Hematopoietic multipotent progenitor cell (in vitro differentiated cells): Measurements from ENCODE around the gene GABPB2. TPM values are rescaled to one million over a fixed set of nuclear protein-coding genes. Genes with fewer than 3 reads are reported as not detected.

Source experiments
- DNase-seq, 3 donors: peaks; one replicate each; pipeline ENCODE4 v3.0.0-alpha.2; 2011 to 2015; ENCODE audit warnings: low read depth in 2 of 3, low spot score in 2 of 3
- total RNA-seq: library from RNA; depleted of rRNA; stranded (reverse); fragments of >200 nt; gene quantifications from one replicate; pipeline ENCODE4 v1.2.3, GENCODE V29; 2012

The GABPB2 gene
- total RNA-seq, result 5.7 TPM

DNA sequence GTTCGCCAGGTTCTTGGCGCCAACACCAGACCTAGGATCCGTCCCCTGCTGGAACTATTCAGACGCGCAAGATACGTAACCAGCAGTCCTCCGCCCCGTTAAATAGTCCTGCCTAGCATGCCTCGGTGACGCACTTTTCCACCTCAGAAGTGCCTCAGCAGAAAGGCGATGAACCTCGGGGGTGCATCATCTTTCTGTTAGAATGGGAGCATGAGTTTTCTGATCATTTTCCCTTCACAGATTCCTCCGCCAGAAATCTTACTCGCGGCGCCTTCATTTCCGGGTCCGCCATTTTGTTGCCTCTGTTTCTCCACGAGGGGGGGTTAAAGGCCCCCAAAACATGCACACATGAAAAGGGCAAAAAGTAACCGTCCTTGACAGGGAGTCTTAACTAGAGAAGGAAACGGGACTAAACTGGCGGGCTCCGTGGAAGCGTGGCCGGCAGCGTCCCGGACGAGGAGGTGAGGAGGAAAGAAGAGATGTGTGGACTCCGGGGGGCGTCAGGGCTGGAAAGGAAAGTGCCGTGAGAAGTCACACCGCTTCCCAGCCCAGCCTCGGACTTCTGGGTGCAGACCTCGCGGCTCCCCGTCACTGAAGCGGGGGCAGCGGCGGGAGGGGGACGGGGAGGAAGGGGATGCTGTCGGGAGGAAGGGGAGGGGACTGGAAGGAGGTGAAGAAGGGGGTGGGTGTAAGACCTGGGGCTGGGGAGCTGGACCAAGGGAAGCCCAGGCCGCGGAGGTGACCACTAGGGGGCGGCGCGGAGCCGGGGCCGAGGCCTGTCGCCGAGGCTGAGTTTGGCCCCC, at the start of gene GABPB2:
Gene GABPB2 (plus strand): TSS at position 288 of the 803 bp plus-strand sequence. CDS start 17,429 bp downstream, outside the sequence.
- peak; percentile 82 to 93 (median 91) for DNase-seq

DNA sequence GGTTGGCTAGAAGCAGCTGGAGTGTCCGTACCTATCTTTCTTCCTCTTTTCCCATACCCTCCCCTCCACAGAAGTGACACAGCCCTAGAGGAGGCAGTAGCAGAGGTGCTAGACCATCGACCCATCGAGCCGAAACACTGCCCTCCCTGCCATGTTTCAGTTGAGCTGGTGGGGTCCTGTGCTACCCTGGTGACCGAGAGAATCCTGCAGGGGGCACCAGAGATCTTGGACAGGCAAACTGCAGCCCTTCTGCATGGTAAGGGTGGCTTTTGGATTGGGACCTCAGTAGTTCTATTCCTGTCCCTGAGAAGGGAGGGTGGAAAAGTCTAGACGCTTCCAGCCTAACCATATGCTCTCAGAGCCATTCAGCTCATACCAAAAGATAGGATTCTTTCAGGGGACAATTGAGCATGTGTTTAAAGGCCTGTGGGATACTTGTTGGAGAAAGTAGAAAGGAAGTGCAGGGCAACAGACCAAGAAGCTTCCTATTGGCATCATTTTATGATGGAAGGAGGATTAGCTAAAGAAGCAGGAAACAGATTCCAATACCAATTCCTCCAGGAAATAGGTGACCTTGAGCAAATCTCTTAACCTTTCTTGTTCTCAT, 45.9 kb upstream of the GABPB2 start:
- peak in 2 of 3 donors; percentile 86 to 90 for DNase-seq

GRCh38 chr1:151026460-151026859, 44.1 kb upstream of the GABPB2 start:
- DNase-seq, result no peak

DNA sequence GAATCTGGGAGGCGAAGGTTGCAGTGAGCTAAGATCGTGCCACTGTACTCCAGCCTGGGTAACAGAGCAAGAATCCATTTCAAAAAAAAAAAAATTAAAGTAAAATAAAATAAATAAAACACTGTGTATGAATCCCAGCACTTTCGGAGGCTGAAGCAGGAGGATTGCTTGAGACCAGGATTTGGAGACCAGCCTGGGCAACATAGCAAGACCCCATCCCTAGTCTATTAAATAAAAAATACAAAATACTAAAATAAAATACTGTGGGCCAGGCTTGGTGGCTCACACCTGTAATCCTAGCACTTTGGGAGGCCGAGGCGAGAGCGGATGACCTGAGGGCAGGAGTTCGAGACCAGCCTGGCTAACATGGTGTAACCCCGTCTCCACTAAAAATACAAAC, 38.4 kb upstream of the GABPB2 start:
- DNase-seq, result no peak

DNA sequence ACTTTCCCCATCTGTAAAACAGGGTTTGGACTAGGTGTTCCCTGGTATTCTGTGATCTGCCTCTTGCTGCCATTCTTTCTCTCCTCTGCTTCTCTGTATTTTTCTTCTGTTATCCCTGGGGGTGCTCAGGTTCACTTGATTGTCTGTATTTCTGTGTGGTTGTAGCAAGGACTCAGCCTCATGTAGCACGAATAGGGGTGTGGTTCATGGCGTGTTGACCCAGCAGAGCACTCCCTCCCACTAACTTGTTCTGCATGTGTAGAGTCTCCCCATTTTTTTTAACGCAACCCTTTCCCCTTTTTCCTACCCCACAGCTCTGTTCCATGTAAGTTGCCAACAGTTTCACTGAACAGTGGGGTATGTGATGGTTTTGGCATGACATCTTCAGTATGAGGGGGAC, 35.4 kb upstream of the GABPB2 start:
- no peak for DNase-seq

- DNase-seq, result no peak
These were observed 34.2 kb upstream of the GABPB2 start, which contains the start of gene BNIPL for GRCh38 chr1:151036356-151036755. Gene BNIPL, plus strand, starts transcription at chr1:151036586. Its CDS starts 140 bp downstream, at chr1:151036726.

DNA sequence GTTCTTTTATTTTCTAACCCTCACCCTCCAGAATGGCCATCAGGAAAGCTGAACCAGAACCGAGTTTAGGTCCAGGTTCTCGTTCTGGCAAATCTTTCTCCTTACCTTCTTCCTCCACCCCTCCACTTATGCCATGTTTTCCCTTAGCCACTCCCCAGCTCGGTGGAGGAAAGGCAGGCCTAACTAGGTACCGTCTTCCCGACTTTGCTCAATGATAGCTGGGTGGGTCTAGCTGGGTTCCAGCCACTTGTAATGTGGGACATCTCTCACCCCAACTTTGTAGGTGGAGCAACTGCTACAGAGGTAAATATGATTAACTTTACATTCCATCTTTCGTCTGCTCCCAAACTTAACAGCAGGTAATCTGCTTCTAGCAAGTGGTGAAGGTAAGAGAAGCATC, 33.5 kb upstream of the GABPB2 start:
- DNase-seq, result no peak

DNA sequence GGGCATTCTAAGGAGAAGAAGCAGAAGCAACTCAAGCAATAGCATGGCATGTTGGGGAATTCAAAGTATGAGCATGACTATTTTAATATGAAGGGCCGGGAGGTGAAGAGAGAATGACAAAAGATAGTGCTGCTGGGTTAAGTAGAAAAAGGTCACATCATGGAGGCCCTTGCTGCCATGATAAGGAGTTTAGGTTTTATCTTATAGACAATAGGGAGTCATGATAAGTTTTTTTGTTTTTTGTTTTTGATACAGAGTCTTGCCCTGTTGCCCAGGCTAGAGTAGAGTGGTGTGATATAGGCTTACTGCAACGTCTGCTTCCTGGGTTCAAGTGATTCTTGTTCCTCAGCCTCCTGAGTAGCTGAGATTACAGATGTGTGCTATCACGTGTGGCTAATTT, 31.0 kb upstream of the GABPB2 start:
- no peak for DNase-seq

DNA sequence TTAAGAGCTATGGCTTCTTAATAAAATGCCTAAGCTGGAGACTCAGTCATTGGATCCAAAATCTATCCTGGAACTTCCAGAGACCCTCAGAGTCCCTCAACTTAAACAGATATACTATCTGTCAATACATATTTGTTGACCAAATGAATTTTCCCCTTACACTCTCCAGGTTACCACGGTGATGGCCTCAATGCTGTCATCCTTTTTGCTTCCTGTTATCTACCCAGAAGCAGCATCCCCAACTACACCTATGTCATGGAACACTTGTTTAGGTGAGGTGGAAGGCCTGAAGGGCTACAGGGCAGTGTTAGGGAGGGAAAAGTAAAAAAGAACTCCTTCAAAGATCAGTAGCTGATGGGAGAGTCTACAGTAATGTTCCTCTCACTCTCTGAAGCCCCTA, 27.4 kb upstream of the GABPB2 start:
- no peak for DNase-seq

GRCh38 chr1:151047591-151047924, 23.0 kb upstream of the GABPB2 start, which contains the start of gene C1orf56:
Gene C1orf56, plus strand, starts transcription at chr1:151047751. Its CDS starts 97 bp downstream, at chr1:151047848.
- peak in 1 of 3 donors; percentile 53 for DNase-seq

DNA sequence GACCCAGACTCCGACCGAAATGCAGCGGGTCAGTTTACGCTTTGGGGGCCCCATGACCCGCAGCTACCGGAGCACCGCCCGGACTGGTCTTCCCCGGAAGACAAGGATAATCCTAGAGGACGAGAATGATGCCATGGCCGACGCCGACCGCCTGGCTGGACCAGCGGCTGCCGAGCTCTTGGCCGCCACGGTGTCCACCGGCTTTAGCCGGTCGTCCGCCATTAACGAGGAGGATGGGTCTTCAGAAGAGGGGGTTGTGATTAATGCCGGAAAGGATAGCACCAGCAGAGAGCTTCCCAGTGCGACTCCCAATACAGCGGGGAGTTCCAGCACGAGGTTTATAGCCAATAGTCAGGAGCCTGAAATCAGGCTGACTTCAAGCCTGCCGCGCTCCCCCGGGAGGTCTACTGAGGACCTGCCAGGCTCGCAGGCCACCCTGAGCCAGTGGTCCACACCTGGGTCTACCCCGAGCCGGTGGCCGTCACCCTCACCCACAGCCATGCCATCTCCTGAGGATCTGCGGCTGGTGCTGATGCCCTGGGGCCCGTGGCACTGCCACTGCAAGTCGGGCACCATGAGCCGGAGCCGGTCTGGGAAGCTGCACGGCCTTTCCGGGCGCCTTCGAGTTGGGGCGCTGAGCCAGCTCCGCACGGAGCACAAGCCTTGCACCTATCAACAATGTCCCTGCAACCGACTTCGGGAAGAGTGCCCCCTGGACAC, 22.5 kb upstream of the GABPB2 start:
- peak in 2 of 3 donors; percentile 70 to 81 for DNase-seq

DNA sequence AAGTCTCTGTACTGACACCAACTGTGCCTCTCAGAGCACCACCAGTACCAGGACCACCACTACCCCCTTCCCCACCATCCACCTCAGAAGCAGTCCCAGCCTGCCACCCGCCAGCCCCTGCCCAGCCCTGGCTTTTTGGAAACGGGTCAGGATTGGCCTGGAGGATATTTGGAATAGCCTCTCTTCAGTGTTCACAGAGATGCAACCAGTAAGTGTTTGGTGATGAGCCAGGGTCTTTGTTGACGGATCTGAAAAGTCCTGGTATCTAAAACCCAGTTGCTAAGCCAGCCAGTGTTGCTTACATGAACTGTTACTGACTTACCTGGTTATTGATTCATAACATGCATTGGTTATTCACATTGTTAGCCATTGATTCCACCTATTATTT, 21.9 kb upstream of the GABPB2 start:
- no peak for DNase-seq

DNA sequence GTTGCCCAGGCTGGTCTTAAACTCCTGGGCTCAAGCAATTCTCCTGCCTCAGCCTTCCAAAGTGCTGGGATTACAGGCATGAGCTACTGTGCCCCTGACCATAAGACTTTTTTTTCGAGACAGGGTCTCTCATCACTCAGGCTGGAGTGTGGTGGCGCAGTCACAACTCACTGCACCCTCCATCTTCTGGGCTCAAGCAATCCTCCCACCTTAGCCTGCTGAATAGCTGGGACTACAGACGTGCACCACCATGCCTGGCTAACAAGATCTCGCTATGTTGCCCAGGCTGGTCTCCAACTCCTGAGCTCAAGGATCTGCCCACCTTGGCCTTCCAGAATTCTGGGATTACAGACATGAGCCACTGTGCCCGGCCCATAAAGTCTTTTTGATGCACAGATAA, 21.1 kb upstream of the GABPB2 start:
- DNase-seq, result no peak

GRCh38 chr1:151050051-151050688, 20.4 kb upstream of the GABPB2 start:
- DNase-seq, result no peak

DNA sequence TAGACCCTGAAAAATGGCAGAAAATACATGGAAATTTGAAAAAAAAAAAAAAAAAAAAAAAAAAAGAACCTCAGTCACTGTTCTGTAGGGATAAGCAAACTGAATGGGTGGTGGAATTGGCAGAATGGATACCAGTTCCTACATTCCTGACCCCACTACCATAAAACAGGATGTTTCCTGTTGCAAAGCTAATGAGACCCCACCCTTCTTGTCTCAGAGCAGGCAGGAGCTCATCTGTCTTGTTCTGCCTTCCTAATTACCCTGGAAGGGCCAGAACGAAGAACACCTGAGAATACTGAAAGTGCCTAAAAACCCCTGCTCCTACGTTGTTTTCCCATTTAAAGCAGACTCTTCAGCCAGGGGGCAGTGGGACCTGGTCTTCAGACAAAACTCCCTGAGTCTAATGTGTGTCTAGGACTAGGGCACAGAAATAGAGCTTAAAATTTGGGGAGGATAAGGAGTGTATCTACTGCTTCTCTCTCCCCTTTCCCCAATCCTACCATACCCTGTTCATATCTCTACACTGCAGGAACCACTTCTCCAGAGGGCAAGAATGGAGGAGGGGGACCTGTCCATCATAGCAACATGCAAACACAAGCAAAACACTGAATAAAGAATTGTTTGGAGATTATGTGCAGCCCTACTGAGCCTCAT, 19.1 kb upstream of the GABPB2 start:
- DNase-seq, result no peak

GRCh38 chr1:151054971-151055547, 15.5 kb upstream of the GABPB2 start:
- no peak for DNase-seq

- DNase-seq, result no peak
These were observed 15.0 kb upstream of the GABPB2 start for GRCh38 chr1:151055581-151055980.

DNA sequence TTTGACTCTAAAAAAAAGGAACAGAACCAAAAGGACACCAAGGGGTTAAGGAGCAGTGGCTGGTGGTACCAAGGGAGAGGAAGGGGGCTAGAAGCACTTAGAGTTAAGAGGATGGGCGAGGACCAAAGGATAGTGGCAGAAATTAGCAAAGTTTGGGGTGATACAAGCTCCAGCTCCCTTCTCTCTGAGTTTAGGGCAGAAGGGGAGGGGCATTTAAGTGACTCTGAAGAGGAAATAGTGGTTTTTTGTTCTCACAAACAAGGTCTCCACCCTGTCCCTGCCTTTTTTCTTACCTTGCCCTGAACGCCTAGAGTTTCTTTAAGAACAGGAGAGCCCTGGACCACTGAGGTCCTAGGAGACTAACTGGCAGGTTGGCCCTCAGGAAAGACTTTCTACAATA, 14.4 kb upstream of the GABPB2 start:
- DNase-seq, result peak in 1 of 3 donors; percentile 55

- no peak for DNase-seq
These were observed 11.9 kb upstream of the GABPB2 start for GRCh38 chr1:151058692-151059091.
